ENCODE results near the gene DDX18.
A peak's percentile ranks its signal among the peaks of the same experiment; 100 is the strongest.
"Not testable (repeated sequence)": the region's sequence is repeated elsewhere in the genome, so short reads cannot be mapped to it uniquely, and the experiment has no call there.

Gene DDX18

DNA sequence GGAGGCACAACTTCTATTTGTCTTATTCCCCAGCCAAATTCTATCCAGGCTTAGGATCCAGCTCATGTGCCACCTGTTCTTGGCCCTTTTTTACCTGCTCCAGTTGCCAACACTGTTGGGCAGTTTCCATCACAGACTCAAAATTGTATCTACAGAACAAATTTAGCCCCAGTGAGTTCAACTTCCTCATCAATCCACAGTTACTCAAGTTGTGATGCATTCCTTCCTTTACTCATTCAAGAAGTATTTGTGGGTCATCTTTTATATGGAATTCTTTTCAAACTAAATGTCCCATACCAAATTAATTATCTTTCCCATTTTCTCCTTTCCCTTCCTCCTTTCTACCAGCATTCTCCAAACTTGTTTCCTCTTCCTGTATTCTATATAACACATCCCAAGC lies 12.7 kb upstream of the DDX18 start:
- Histone ChIP-seq H3K4me3 (ENCODE audit: insufficient read depth, low read depth, low read length) (no peak overlapping the region), H3K4me1 (ENCODE audit: control insufficient read depth, insufficient read depth, low read length) (no peaks in the 10 kb centered on the region), H3K27ac (ENCODE audit: insufficient read depth, low read depth, low read length, poor library complexity, severe bottlenecking) (no peak overlapping the region), H3K27me3 (ENCODE audit: control insufficient read depth, insufficient read depth, low read length, poor library complexity, severe bottlenecking) (peaks cover 7% of the 10 kb centered on the region), H3K9me3 (ENCODE audit: control insufficient read depth, low read length) (no peaks in the 10 kb centered on the region), H3K36me3 (ENCODE audit: control insufficient read depth, insufficient read depth, low read length) (no peaks in the 10 kb centered on the region)

DNA sequence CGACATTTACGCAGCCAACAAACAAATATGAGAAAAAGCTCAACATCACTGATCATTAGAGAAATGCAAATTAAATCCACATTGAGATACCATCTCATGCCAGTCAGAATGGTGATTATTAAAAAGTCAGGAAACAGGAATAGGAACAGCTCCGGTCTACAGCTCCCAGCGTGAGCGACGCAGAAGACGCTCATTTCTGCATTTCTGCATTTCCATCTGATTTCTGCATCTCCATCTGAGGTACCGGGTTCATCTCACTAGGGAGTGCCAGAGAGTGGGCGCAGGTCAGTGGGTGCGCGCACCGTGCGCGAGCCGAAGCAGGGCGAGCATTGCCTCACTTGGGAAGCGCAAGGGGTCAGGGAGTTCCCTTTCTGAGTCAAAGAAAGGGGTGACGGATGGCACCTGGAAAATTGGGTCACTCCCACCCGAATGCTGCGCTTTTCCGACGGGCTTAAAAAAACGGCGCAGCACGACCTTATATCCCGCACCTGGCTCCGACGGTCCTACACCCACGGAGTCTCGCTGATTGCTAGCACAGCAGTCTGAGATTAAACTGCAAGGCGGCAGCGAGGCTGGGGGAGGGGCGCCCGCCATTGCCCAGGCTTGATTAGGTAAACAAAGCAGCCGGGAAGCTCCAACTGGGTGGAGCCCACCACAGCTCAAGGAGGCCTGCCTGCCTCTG lies 10.7 kb upstream of the DDX18 start:
- not testable (repeated sequence) for H3K27ac ChIP-seq (ENCODE audit: insufficient read depth, low read depth, low read length, poor library complexity, severe bottlenecking); H3K27me3 ChIP-seq (ENCODE audit: control insufficient read depth, insufficient read depth, low read length, poor library complexity, severe bottlenecking); H3K36me3 ChIP-seq (ENCODE audit: control insufficient read depth, insufficient read depth, low read length); H3K9me3 ChIP-seq (ENCODE audit: control insufficient read depth, low read length); H3K4me1 ChIP-seq (ENCODE audit: control insufficient read depth, insufficient read depth, low read length)
- H3K4me3 ChIP-seq (ENCODE audit: insufficient read depth, low read depth, low read length): peak overlapping the region; percentile 26
- WGBS, 2 experiments: 7 to 11% methylated on average over 24 to 25 of the region's 35 CpGs

DNA sequence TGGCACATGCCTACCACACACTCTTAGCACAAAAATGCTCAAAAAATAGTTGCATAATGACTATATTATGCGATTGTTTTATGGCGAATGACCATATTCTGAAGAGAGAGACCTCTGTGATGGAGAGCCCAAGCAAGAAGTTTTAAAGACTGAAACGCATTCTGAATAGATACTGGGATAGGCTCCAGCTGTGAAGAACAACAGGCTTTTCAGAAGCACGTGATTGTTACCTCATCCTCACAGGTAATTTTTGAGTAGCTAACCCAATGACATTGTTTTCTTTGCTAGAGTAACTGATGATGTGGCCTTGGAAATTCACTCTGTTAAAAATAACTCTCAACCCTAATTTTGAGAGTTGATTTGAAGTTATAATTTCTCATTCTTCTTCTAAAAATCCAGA lies 2.0 kb upstream of the DDX18 start:
- Histone ChIP-seq H3K4me3 (ENCODE audit: insufficient read depth, low read depth, low read length) (no peak overlapping the region), H3K36me3 (ENCODE audit: control insufficient read depth, insufficient read depth, low read length) (peaks cover 1% of the 10 kb centered on the region), H3K27ac (ENCODE audit: insufficient read depth, low read depth, low read length, poor library complexity, severe bottlenecking) (no peak overlapping the region), H3K27me3 (ENCODE audit: control insufficient read depth, insufficient read depth, low read length, poor library complexity, severe bottlenecking) (no peaks in the 10 kb centered on the region), H3K4me1 (ENCODE audit: control insufficient read depth, insufficient read depth, low read length) (peaks cover 10% of the 10 kb centered on the region), H3K9me3 (ENCODE audit: control insufficient read depth, low read length) (no peaks in the 10 kb centered on the region)
- WGBS, 2 experiments: 47% methylated on average over 4 of the region's 4 CpGs

DNA sequence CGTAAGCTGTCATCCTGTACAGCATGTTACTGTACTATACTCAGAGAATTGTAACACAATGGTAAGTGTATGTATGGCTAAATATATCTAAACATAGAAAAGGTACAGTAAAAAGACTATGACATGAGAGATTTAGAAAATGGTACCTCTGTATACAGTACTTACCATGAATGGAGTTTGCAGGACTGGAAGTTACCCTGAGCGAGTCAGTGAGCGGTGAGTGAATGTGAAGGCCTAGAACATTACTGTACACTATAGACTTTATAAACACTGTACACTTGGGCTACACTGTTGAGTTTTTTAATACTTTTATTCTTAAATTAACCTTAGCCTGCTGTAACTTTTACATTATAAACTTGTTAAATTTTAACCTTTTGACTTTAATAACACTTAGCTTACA lies 1.5 kb downstream of the DDX18 start:
- peak overlapping the region; percentile 92 for H3K4me3 ChIP-seq (ENCODE audit: insufficient read depth, low read depth, low read length)
- peaks cover 10% of the 10 kb centered on the region for H3K4me1 ChIP-seq (ENCODE audit: control insufficient read depth, insufficient read depth, low read length)
- 94% methylated on average over 2 of the region's 3 CpGs; no CpG with 5 or more reads in 1 of the 2 experiments for WGBS, 2 experiments
- peaks cover 32% of the 10 kb centered on the region for H3K36me3 ChIP-seq (ENCODE audit: control insufficient read depth, insufficient read depth, low read length)
- H3K27me3 ChIP-seq (ENCODE audit: control insufficient read depth, insufficient read depth, low read length, poor library complexity, severe bottlenecking): no peaks in the 10 kb centered on the region
- no peaks in the 10 kb centered on the region for H3K9me3 ChIP-seq (ENCODE audit: control insufficient read depth, low read length)
- H3K27ac ChIP-seq (ENCODE audit: insufficient read depth, low read depth, low read length, poor library complexity, severe bottlenecking): no peak overlapping the region

DNA sequence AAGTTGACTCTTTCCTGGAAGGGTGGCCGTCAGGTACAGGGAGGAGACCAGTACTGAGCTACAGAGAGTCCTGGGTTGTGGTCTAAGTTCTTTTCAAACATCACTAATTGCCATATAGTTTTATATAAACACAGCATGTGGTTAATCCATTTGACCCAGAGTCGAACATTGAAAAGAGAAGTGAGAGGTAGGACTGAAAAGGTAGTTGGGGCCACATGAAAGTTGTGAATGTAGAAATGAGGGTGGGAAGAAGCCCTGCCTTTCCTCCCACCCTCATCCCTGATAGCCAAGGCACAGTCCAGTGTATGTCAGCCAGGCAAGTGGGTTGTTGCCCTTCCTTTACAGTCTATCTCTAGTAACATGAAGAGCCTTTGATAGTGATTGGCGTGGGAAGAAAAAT lies 4.4 kb downstream of the DDX18 start:
- H3K36me3 ChIP-seq (ENCODE audit: control insufficient read depth, insufficient read depth, low read length): peaks cover 58% of the 10 kb centered on the region
- peaks cover 8% of the 10 kb centered on the region for H3K4me1 ChIP-seq (ENCODE audit: control insufficient read depth, insufficient read depth, low read length)
- no peak overlapping the region for H3K4me3 ChIP-seq (ENCODE audit: insufficient read depth, low read depth, low read length)
- H3K27ac ChIP-seq (ENCODE audit: insufficient read depth, low read depth, low read length, poor library complexity, severe bottlenecking): no peak overlapping the region
- 89 to 94% methylated on average over 2 to 3 of the region's 3 CpGs for WGBS, 2 experiments
- H3K27me3 ChIP-seq (ENCODE audit: control insufficient read depth, insufficient read depth, low read length, poor library complexity, severe bottlenecking): no peaks in the 10 kb centered on the region
- H3K9me3 ChIP-seq (ENCODE audit: control insufficient read depth, low read length): no peaks in the 10 kb centered on the region

DNA sequence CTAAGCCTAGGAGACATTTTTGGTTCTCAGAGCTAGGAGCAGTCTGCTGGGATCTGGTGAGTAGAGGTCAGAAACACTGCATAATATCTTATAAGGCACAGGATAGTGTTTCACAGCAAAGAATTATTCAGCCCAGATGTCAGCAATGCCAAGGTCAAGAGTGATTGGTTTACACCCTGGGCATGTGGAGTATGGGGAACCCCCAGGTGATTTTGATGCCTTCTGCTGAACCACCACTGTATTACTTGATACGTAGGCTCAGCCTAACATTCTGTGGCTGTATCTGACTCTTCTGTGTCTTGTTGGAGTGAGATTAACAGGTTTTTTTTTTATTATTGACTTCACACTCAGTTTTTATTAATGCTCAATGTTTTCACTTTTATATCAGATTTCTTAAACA lies 6.0 kb downstream of the DDX18 start:
- H3K36me3 ChIP-seq (ENCODE audit: control insufficient read depth, insufficient read depth, low read length): peaks cover 70% of the 10 kb centered on the region

DNA sequence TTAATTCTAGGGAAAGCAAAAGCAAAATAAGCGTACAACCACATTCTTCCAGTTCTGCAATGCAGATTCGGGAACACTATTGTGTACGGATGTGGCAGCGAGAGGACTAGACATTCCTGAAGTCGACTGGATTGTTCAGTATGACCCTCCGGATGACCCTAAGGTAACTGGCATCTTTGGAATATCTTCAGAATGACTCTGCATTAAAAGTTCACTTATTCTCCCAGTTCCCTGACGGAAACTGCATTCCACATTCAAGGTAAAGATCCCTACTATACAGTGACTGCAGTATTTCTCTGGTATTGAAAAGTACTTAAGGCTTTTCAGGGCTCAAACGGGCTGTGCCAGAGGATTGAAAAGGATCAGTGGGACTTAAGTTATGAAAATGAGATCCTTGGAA lies 10.9 kb downstream of the DDX18 start:
- no peaks in the 10 kb centered on the region for H3K4me1 ChIP-seq (ENCODE audit: control insufficient read depth, insufficient read depth, low read length)
- H3K36me3 ChIP-seq (ENCODE audit: control insufficient read depth, insufficient read depth, low read length): peaks cover 71% of the 10 kb centered on the region
- no peaks in the 10 kb centered on the region for H3K27me3 ChIP-seq (ENCODE audit: control insufficient read depth, insufficient read depth, low read length, poor library complexity, severe bottlenecking)
- no peak overlapping the region for H3K27ac ChIP-seq (ENCODE audit: insufficient read depth, low read depth, low read length, poor library complexity, severe bottlenecking)
- no peaks in the 10 kb centered on the region for H3K9me3 ChIP-seq (ENCODE audit: control insufficient read depth, low read length)
- 91 to 92% methylated on average over 8 of the region's 8 CpGs for WGBS, 2 experiments
- no peak overlapping the region for H3K4me3 ChIP-seq (ENCODE audit: insufficient read depth, low read depth, low read length)

More for the DNA sequence above, 6.0 kb downstream of the DDX18 start:
- Histone ChIP-seq H3K27ac (ENCODE audit: insufficient read depth, low read depth, low read length, poor library complexity, severe bottlenecking) (no peak overlapping the region), H3K27me3 (ENCODE audit: control insufficient read depth, insufficient read depth, low read length, poor library complexity, severe bottlenecking) (no peaks in the 10 kb centered on the region), H3K9me3 (ENCODE audit: control insufficient read depth, low read length) (no peaks in the 10 kb centered on the region), H3K4me1 (ENCODE audit: control insufficient read depth, insufficient read depth, low read length) (peaks cover 6% of the 10 kb centered on the region), H3K4me3 (ENCODE audit: insufficient read depth, low read depth, low read length) (no peak overlapping the region)
- 100% methylated on average over 1 of the region's 1 CpG for WGBS, 2 experiments

DNA sequence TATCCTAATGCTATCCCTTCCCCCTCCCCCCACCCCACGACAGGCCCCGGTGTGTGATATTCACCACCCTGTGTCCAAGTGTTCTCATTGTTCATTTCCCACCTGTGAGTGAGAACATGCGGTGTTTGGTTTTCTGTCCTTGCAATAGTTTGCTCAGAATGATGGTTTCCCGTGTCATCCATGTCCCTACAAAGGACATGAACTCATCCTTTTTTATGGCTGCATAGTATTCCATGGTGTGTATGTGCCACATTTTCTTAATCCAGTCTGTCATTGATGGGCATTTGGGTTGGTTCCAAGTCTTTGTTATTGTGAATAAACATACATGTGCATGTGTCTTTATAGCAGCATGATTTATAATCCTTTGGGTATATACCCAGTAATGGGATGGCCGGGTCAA lies 13.0 kb downstream of the DDX18 start:
- not testable (repeated sequence) for H3K27ac ChIP-seq (ENCODE audit: insufficient read depth, low read depth, low read length, poor library complexity, severe bottlenecking); H3K4me3 ChIP-seq (ENCODE audit: insufficient read depth, low read depth, low read length); H3K4me1 ChIP-seq (ENCODE audit: control insufficient read depth, insufficient read depth, low read length); H3K27me3 ChIP-seq (ENCODE audit: control insufficient read depth, insufficient read depth, low read length, poor library complexity, severe bottlenecking); H3K9me3 ChIP-seq (ENCODE audit: control insufficient read depth, low read length)
- WGBS, 2 experiments: 92% methylated on average over 5 of the region's 5 CpGs
- H3K36me3 ChIP-seq (ENCODE audit: control insufficient read depth, insufficient read depth, low read length): peaks cover 51% of the 10 kb centered on the region

DNA sequence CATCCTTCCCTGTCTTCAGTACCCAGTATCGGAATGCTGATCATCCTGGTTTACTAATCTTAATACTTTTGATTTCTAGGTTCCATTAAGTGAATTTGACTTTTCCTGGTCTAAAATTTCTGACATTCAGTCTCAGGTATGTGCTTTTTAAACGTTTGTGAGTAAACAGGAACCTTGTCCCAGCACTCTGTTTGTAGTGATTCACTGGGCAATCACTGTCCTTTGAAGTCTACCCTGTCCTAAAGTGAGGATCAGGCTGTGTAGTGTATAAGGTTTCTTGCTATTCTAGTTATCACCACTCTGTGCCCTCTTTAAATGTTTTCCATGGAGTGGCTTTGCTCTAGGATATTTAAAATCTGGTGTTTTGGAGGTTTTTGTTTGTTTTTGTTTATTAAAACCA lies 14.4 kb downstream of the DDX18 start:
- no peaks in the 10 kb centered on the region for H3K9me3 ChIP-seq (ENCODE audit: control insufficient read depth, low read length)
- H3K4me1 ChIP-seq (ENCODE audit: control insufficient read depth, insufficient read depth, low read length): no peaks in the 10 kb centered on the region
- no peak overlapping the region for H3K27ac ChIP-seq (ENCODE audit: insufficient read depth, low read depth, low read length, poor library complexity, severe bottlenecking)
- no peaks in the 10 kb centered on the region for H3K27me3 ChIP-seq (ENCODE audit: control insufficient read depth, insufficient read depth, low read length, poor library complexity, severe bottlenecking)
- 89% methylated on average over 2 of the region's 2 CpGs for WGBS, 2 experiments
- no peak overlapping the region for H3K4me3 ChIP-seq (ENCODE audit: insufficient read depth, low read depth, low read length)
- H3K36me3 ChIP-seq (ENCODE audit: control insufficient read depth, insufficient read depth, low read length): peaks cover 44% of the 10 kb centered on the region

DNA sequence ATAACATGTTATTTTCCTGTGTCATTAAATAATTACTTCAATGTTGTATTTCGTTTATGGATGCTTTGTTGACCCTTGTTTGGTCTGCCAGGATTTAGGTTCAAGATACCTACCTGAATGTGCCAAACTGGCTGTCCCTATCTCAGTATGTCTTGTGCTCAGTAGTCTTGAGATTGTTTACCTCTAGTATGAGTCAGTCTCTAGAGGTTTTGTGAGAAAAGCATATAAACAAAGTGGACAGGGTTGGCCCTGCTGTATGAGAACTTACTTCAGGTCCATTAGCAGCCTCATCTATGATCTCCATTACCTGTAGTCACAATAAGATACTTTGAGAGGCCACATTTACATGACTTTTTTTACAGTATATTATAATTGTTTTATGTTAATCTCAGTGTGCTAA lies 17.8 kb downstream of the DDX18 start:
- Histone ChIP-seq H3K36me3 (ENCODE audit: control insufficient read depth, insufficient read depth, low read length) (peaks cover 17% of the 10 kb centered on the region), H3K4me1 (ENCODE audit: control insufficient read depth, insufficient read depth, low read length) (no peaks in the 10 kb centered on the region), H3K9me3 (ENCODE audit: control insufficient read depth, low read length) (no peaks in the 10 kb centered on the region), H3K27me3 (ENCODE audit: control insufficient read depth, insufficient read depth, low read length, poor library complexity, severe bottlenecking) (peaks cover 8% of the 10 kb centered on the region), H3K27ac (ENCODE audit: insufficient read depth, low read depth, low read length, poor library complexity, severe bottlenecking) (no peak overlapping the region), H3K4me3 (ENCODE audit: insufficient read depth, low read depth, low read length) (no peak overlapping the region)
- 91 to 100% methylated on average over 1 of the region's 1 CpG for WGBS, 2 experiments

All from ectodermal cell (in vitro differentiated cells).